ENCODE measurements around the gene ST6GAL2.

Gene ST6GAL2

DNA sequence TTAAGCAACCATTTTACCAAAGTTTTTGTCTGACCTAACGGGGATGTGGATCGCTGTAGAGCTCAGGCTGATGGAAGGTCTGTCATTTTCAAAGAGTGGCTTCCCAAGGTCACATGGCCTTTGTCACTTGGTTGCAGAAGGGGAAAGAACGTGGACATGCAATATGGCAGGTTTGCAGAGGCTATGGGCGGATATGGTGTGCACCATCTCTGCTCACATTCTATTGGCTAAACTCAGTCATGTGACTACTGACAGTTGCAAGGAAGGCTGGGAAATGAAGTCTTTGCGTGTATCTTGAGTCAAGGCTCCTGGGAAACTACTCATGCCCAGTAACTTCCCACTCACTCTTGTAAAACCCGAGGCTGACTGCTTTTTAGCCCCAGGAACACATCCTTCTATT, 96.8 kb downstream of the ST6GAL2 start:
- Histone ChIP-seq H3K9me3 (ENCODE audit: control extremely low read depth in 1 of 5, control insufficient read depth in 4 of 5, insufficient read depth in 2 of 5, low read depth in 1 of 5, low read length in 4 of 5) (peaks cover 0 to 7% (median 0%) of the 10 kb centered on the region in 5 experiments), H3K36me3 (ENCODE audit: control insufficient read depth in 4 of 4, insufficient read depth in 4 of 4, low read length in 3 of 4) (no peaks in the 10 kb centered on the region), H3K27ac (ENCODE audit: insufficient read depth in 1 of 2, low read depth in 1 of 2, low read length in 2 of 2, poor library complexity in 1 of 2, severe bottlenecking in 2 of 2) (no peak overlapping the region), H3K27me3 (replicated peaks in 2 of 5; ENCODE audit: control insufficient read depth in 4 of 5, insufficient read depth in 5 of 5, low read length in 4 of 5) (no peaks in the 10 kb centered on the region), H3K4me3 (ENCODE audit: control insufficient read depth in 1 of 7, extremely low read depth in 1 of 7, insufficient read depth in 4 of 7, low read depth in 2 of 7, low read length in 6 of 7) (no peak overlapping the region), H3K4me1 (ENCODE audit: control extremely low read depth in 1 of 4, control insufficient read depth in 4 of 4, insufficient read depth in 4 of 4, low read length in 3 of 4) (peaks cover 0 to 30% (median 3%) of the 10 kb centered on the region in 4 experiments)
- peak in 2 of 3 donors; percentile 7 to 19 for DNase-seq
- POLR2A ChIA-PET: no interaction called here
- CTCF ChIA-PET: no interaction called here
- WGBS (ENCODE audit: insufficient coverage): 97% methylated on average over 6 of the region's 6 CpGs

GRCh38 chr2:106782681-106783080, 103.3 kb downstream of the ST6GAL2 start:
- no peak for DNase-seq
- H3K4me1 ChIP-seq (ENCODE audit: control extremely low read depth in 1 of 4, control insufficient read depth in 4 of 4, insufficient read depth in 4 of 4, low read length in 3 of 4): peaks cover 0 to 28% (median 3%) of the 10 kb centered on the region in 4 experiments
- H3K27me3 ChIP-seq (replicated peaks in 2 of 5; ENCODE audit: control insufficient read depth in 4 of 5, insufficient read depth in 5 of 5, low read length in 4 of 5): no peaks in the 10 kb centered on the region
- POLR2A ChIA-PET: no interaction called here
- H3K4me3 ChIP-seq (ENCODE audit: control insufficient read depth in 1 of 7, extremely low read depth in 1 of 7, insufficient read depth in 4 of 7, low read depth in 2 of 7, low read length in 6 of 7): no peak overlapping the region
- no peak overlapping the region for H3K27ac ChIP-seq (ENCODE audit: insufficient read depth in 1 of 2, low read depth in 1 of 2, low read length in 2 of 2, poor library complexity in 1 of 2, severe bottlenecking in 2 of 2)
- H3K9me3 ChIP-seq (ENCODE audit: control extremely low read depth in 1 of 5, control insufficient read depth in 4 of 5, insufficient read depth in 2 of 5, low read depth in 1 of 5, low read length in 4 of 5): peaks cover 0 to 10% (median 0%) of the 10 kb centered on the region in 5 experiments
- 100% methylated on average over 1 of the region's 3 CpGs for WGBS (ENCODE audit: insufficient coverage)
- CTCF ChIA-PET: no interaction called here
- H3K36me3 ChIP-seq (ENCODE audit: control insufficient read depth in 4 of 4, insufficient read depth in 4 of 4, low read length in 3 of 4): no peaks in the 10 kb centered on the region

- WGBS (ENCODE audit: insufficient coverage): 92% methylated on average over 2 of the region's 3 CpGs
- Histone ChIP-seq H3K36me3 (ENCODE audit: control insufficient read depth in 4 of 4, insufficient read depth in 4 of 4, low read length in 3 of 4) (no peaks in the 10 kb centered on the region), H3K27ac (ENCODE audit: insufficient read depth in 1 of 2, low read depth in 1 of 2, low read length in 2 of 2, poor library complexity in 1 of 2, severe bottlenecking in 2 of 2) (no peak overlapping the region), H3K4me3 (ENCODE audit: control insufficient read depth in 1 of 7, extremely low read depth in 1 of 7, insufficient read depth in 4 of 7, low read depth in 2 of 7, low read length in 6 of 7) (no peak overlapping the region), H3K27me3 (replicated peaks in 2 of 5; ENCODE audit: control insufficient read depth in 4 of 5, insufficient read depth in 5 of 5, low read length in 4 of 5) (no peaks in the 10 kb centered on the region), H3K4me1 (ENCODE audit: control extremely low read depth in 1 of 4, control insufficient read depth in 4 of 4, insufficient read depth in 4 of 4, low read length in 3 of 4) (peaks cover 0 to 14% (median 2%) of the 10 kb centered on the region in 4 experiments), H3K9me3 (ENCODE audit: control extremely low read depth in 1 of 5, control insufficient read depth in 4 of 5, insufficient read depth in 2 of 5, low read depth in 1 of 5, low read length in 4 of 5) (peaks cover 0 to 11% (median 0%) of the 10 kb centered on the region in 5 experiments)
- no peak for DNase-seq
- POLR2A ChIA-PET: no interaction called here
- CTCF ChIA-PET: no interaction called here
These were observed 104.8 kb downstream of the ST6GAL2 start for GRCh38 chr2:106781196-106781595.

DNA sequence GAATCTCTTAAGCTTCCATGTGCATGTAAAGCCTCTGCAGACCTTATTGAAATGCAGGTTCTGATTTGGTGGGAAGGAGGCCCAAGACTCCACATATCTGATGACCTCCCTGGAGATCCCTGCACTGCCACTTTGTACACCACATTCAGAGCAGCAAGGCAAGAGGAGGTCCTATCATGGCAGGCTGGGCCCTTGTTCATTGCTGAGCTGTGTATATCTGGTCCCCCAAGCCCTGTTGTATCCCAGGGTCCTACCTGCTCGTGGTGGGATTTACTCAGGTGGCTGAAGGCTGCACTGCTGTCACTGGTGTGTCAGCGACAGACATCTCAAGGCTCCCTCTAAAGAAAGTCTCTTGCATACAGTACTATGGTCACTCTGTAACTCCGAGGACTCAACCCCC, 114.2 kb downstream of the ST6GAL2 start:
- Histone ChIP-seq H3K36me3 (ENCODE audit: control insufficient read depth in 4 of 4, insufficient read depth in 4 of 4, low read length in 3 of 4) (no peaks in the 10 kb centered on the region), H3K27me3 (replicated peaks in 2 of 5; ENCODE audit: control insufficient read depth in 4 of 5, insufficient read depth in 5 of 5, low read length in 4 of 5) (no peaks in the 10 kb centered on the region), H3K4me1 (ENCODE audit: control extremely low read depth in 1 of 4, control insufficient read depth in 4 of 4, insufficient read depth in 4 of 4, low read length in 3 of 4) (no peaks in the 10 kb centered on the region), H3K27ac (ENCODE audit: insufficient read depth in 1 of 2, low read depth in 1 of 2, low read length in 2 of 2, poor library complexity in 1 of 2, severe bottlenecking in 2 of 2) (no peak overlapping the region), H3K4me3 (ENCODE audit: control insufficient read depth in 1 of 7, extremely low read depth in 1 of 7, insufficient read depth in 4 of 7, low read depth in 2 of 7, low read length in 6 of 7) (no peak overlapping the region), H3K9me3 (ENCODE audit: control extremely low read depth in 1 of 5, control insufficient read depth in 4 of 5, insufficient read depth in 2 of 5, low read depth in 1 of 5, low read length in 4 of 5) (peaks cover 0 to 14% (median 0%) of the 10 kb centered on the region in 5 experiments)
- POLR2A ChIA-PET: no interaction called here
- WGBS (ENCODE audit: insufficient coverage): 100% methylated on average over 3 of the region's 3 CpGs
- no peak for DNase-seq
- CTCF ChIA-PET: no interaction called here

GRCh38 chr2:106770986-106771385, 115.0 kb downstream of the ST6GAL2 start:
- POLR2A ChIA-PET: no interaction called here

GRCh38 chr2:106764614-106765013, 121.4 kb downstream of the ST6GAL2 start:
- no peak overlapping the region for H3K27ac ChIP-seq (ENCODE audit: insufficient read depth in 1 of 2, low read depth in 1 of 2, low read length in 2 of 2, poor library complexity in 1 of 2, severe bottlenecking in 2 of 2)
- no peak overlapping the region for H3K4me3 ChIP-seq (ENCODE audit: control insufficient read depth in 1 of 7, extremely low read depth in 1 of 7, insufficient read depth in 4 of 7, low read depth in 2 of 7, low read length in 6 of 7)
- ChIA-PET CTCF (no interaction called here), POLR2A (no interaction called here)
- H3K36me3 ChIP-seq (ENCODE audit: control insufficient read depth in 4 of 4, insufficient read depth in 4 of 4, low read length in 3 of 4): no peaks in the 10 kb centered on the region
- WGBS (ENCODE audit: insufficient coverage): 100% methylated on average over 1 of the region's 5 CpGs
- no peaks in the 10 kb centered on the region for H3K27me3 ChIP-seq (replicated peaks in 2 of 5; ENCODE audit: control insufficient read depth in 4 of 5, insufficient read depth in 5 of 5, low read length in 4 of 5)
- DNase-seq: no peak
- H3K4me1 ChIP-seq (ENCODE audit: control extremely low read depth in 1 of 4, control insufficient read depth in 4 of 4, insufficient read depth in 4 of 4, low read length in 3 of 4): no peaks in the 10 kb centered on the region
- H3K9me3 ChIP-seq (ENCODE audit: control extremely low read depth in 1 of 5, control insufficient read depth in 4 of 5, insufficient read depth in 2 of 5, low read depth in 1 of 5, low read length in 4 of 5): peaks cover 0 to 10% (median 0%) of the 10 kb centered on the region in 5 experiments

More at GRCh38 chr2:106770986-106771385, 115.0 kb downstream of the ST6GAL2 start:
- Histone ChIP-seq H3K4me1 (ENCODE audit: control extremely low read depth in 1 of 4, control insufficient read depth in 4 of 4, insufficient read depth in 4 of 4, low read length in 3 of 4) (no peaks in the 10 kb centered on the region), H3K36me3 (ENCODE audit: control insufficient read depth in 4 of 4, insufficient read depth in 4 of 4, low read length in 3 of 4) (no peaks in the 10 kb centered on the region), H3K9me3 (ENCODE audit: control extremely low read depth in 1 of 5, control insufficient read depth in 4 of 5, insufficient read depth in 2 of 5, low read depth in 1 of 5, low read length in 4 of 5) (peaks cover 0 to 15% (median 0%) of the 10 kb centered on the region in 5 experiments), H3K27ac (ENCODE audit: insufficient read depth in 1 of 2, low read depth in 1 of 2, low read length in 2 of 2, poor library complexity in 1 of 2, severe bottlenecking in 2 of 2) (no peak overlapping the region), H3K27me3 (replicated peaks in 2 of 5; ENCODE audit: control insufficient read depth in 4 of 5, insufficient read depth in 5 of 5, low read length in 4 of 5) (no peaks in the 10 kb centered on the region), H3K4me3 (ENCODE audit: control insufficient read depth in 1 of 7, extremely low read depth in 1 of 7, insufficient read depth in 4 of 7, low read depth in 2 of 7, low read length in 6 of 7) (no peak overlapping the region)
- no peak for DNase-seq
- CTCF ChIA-PET: no interaction called here
- 100% methylated on average over 1 of the region's 2 CpGs for whole genome bisulfite sequencing (ENCODE audit: insufficient coverage)

- no peaks in the 10 kb centered on the region for H3K27me3 ChIP-seq (replicated peaks in 2 of 5; ENCODE audit: control insufficient read depth in 4 of 5, insufficient read depth in 5 of 5, low read length in 4 of 5)
- no peak overlapping the region for H3K4me3 ChIP-seq (ENCODE audit: control insufficient read depth in 1 of 7, extremely low read depth in 1 of 7, insufficient read depth in 4 of 7, low read depth in 2 of 7, low read length in 6 of 7)
- H3K36me3 ChIP-seq (ENCODE audit: control insufficient read depth in 4 of 4, insufficient read depth in 4 of 4, low read length in 3 of 4): no peaks in the 10 kb centered on the region
- no peak overlapping the region for H3K27ac ChIP-seq (ENCODE audit: insufficient read depth in 1 of 2, low read depth in 1 of 2, low read length in 2 of 2, poor library complexity in 1 of 2, severe bottlenecking in 2 of 2)
- ChIA-PET CTCF (no interaction called here), POLR2A (no interaction called here)
- DNase-seq: no peak
- no peaks in the 10 kb centered on the region for H3K4me1 ChIP-seq (ENCODE audit: control extremely low read depth in 1 of 4, control insufficient read depth in 4 of 4, insufficient read depth in 4 of 4, low read length in 3 of 4)
- H3K9me3 ChIP-seq (ENCODE audit: control extremely low read depth in 1 of 5, control insufficient read depth in 4 of 5, insufficient read depth in 2 of 5, low read depth in 1 of 5, low read length in 4 of 5): no peaks in the 10 kb centered on the region
- 100% methylated on average over 1 of the region's 2 CpGs for WGBS (ENCODE audit: insufficient coverage)
These were observed 126.0 kb downstream of the ST6GAL2 start for GRCh38 chr2:106759966-106760365.
